HG03565 (cell line): Measurements from ENCODE around the gene SAXO1.

Experiments used
- ATAC-seq: cut with Tn5 transposase; IDR thresholded peaks from one replicate; pipeline ENCODE4 v1.9.1; 2021; ENCODE audit warnings: mild to moderate bottlenecking, moderate library complexity; ENCODE audit not compliant: unreplicated experiment

SAXO1 gene

DNA sequence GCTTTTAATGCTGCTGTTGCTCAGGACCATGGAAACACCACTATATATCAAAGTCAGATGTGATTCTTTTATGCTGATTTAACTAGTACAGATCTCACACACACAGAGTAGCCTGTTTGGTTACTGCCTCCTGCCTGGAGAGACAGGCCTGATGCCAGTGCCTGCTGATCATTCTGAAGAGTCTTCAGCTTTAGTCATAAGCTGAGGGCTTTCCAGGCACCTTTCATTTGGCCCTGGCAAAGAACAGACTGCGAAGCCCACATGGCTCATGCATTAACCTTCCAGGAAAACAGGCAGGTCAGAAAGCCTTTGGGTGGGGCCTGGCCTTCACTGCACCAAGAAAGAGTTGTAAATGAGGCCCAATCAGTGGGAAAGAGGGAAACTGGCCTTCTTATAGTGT is 144.7 kb downstream of the SAXO1 start:
- ATAC-seq, result no peak

DNA sequence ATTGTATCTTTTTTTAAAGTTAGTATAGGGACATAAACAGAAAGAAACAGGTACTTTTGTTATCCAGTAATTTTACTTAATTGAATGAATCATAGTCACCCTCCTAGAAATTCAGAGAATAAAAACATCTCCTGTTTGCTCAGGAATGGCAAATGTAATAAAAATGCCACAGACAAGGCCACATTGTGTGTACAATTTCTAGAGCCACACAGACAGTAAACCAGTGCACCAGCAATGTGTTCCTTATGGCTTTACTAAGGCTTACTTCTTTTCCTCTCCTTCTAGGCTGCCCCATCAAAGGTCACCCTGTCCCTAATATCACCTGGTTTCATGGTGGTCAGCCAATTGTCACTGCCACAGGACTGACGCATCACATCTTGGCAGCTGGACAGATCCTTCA is 145.5 kb downstream of the SAXO1 start:
- no peak for ATAC-seq

DNA sequence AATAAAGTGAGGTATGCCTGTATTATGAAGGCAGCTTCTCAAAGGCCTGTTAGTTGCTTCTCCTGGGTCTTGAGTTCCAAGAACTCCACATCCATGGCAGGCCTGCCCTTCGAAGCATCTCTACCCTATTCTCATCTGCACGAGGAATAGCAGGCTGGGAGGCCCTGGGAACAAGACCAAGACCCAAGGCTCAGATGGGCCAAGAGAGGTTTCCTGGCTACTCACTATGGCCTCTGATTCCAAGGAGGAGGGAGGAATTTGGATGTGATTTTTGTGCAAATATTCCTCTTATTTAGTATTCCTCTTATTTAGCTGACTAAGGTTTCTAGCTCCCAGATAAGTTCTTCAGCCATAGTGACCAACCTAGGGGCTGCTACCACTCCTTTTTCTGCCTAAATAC is 151.3 kb downstream of the SAXO1 start:
- no peak for ATAC-seq

DNA sequence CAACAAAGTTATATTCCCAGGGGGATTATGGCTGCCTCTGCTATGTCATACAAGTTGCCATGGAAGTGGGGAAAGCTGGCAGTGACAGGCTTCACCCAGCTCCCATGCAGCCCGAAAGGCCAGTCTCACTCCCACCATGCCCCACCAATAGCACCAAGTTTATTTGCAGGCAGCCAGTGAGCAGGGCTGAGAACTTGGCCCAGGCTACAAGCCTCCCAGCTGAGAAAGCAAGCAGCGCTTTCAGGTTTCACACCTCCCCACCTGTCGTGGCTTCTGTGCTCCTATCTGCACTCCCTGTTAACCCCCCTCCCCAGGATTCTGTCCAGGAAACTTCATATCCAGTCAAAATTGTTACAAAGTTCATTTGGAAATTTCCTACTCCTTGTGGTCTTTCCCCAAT is 155.0 kb downstream of the SAXO1 start:
- ATAC-seq, result no peak
